Osteocyte (in vitro differentiated cells): ENCODE measurements around the gene TCHHL1. TPM values are rescaled to one million over a fixed set of nuclear protein-coding genes. Genes with fewer than 3 reads are reported as not detected.

Experiments
- DNase-seq: peaks from one replicate; pipeline ENCODE4 v3.0.0; 2021; ENCODE audit warnings: mixed read lengths; ENCODE audit not compliant: unreplicated experiment; ENCODE audit errors: extremely low spot score
- H3K27ac Mint-ChIP-seq: one replicate; pipeline ENCODE4 v1.8.0; 2021; ENCODE audit warnings: mild to moderate bottlenecking, mixed read lengths; ENCODE audit not compliant: unreplicated experiment
- H3K27me3 Mint-ChIP-seq: one replicate; pipeline ENCODE4 v1.8.0; 2021; ENCODE audit warnings: mixed read lengths; ENCODE audit not compliant: unreplicated experiment
- H3K36me3 Mint-ChIP-seq: one replicate; pipeline ENCODE4 v1.8.0; 2021; ENCODE audit warnings: mixed read lengths; ENCODE audit not compliant: unreplicated experiment
- H3K4me1 Mint-ChIP-seq: one replicate; pipeline ENCODE4 v1.8.0; 2021; ENCODE audit warnings: mixed read lengths; ENCODE audit not compliant: unreplicated experiment
- H3K4me3 Mint-ChIP-seq: one replicate; pipeline ENCODE4 v1.8.0; 2021; ENCODE audit warnings: mild to moderate bottlenecking, moderate library complexity, mixed read lengths; ENCODE audit not compliant: unreplicated experiment
- H3K9me3 Mint-ChIP-seq: one replicate; pipeline ENCODE4 v1.8.0; 2021; ENCODE audit warnings: mixed read lengths; ENCODE audit not compliant: unreplicated experiment
- total RNA-seq: library from RNA; stranded (reverse); gene quantifications from 2 replicates; pipeline ENCODE4 v1.2.1, GENCODE V29; 2021
- TF ChIP-seq, protein P1 (sequence below): fragments of 200-600 bp; sonication (generic); IDR thresholded peaks from 2 replicates; pipeline ENCODE4 v1.5.0; 2021; ENCODE audit warnings: antibody characterized with exemption, mild to moderate bottlenecking, moderate library complexity

Gene TCHHL1
- total RNA-seq, 1 donor from 2014 or later: not detected

DNA sequence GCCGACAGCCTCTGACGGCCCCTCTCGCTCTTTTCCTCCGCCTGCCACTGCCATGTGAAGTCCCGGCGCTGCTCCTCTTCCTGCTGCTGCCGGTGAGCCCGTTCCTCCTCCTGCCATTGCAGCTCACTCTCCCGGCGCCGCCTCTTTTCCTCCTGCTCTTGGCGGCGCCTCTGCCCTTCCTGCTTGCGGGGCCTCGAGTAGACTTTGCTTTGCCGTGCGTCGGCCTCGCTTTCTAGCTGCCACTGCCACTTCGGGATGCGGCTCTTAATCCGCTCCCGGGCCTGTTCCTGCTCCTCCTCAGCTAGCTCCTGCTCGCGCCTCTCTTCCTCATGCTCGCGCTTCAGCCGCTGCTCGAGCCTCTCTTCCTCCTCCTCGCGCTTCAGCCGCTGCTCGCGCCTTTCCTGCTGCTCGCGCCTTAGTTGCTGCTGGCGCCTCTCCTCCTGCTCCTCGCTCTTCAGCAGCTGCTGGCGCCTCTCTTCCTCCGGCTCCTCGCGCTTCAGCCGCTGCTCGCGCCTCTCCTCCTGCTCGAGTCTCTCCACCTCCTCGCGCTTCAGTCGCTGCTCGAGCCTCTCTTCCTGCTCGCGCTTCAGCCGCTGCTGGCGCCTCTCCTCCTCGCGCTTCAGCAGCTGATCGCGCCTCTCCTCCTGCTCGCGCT lies 22.1 kb upstream of the TCHHL1 start:
- H3K9me3 Mint-ChIP-seq: peaks cover 6% of the 10 kb centered on the region
- H3K4me1 Mint-ChIP-seq: no peaks in the 10 kb centered on the region
- TF ChIP-seq, protein P1, sequence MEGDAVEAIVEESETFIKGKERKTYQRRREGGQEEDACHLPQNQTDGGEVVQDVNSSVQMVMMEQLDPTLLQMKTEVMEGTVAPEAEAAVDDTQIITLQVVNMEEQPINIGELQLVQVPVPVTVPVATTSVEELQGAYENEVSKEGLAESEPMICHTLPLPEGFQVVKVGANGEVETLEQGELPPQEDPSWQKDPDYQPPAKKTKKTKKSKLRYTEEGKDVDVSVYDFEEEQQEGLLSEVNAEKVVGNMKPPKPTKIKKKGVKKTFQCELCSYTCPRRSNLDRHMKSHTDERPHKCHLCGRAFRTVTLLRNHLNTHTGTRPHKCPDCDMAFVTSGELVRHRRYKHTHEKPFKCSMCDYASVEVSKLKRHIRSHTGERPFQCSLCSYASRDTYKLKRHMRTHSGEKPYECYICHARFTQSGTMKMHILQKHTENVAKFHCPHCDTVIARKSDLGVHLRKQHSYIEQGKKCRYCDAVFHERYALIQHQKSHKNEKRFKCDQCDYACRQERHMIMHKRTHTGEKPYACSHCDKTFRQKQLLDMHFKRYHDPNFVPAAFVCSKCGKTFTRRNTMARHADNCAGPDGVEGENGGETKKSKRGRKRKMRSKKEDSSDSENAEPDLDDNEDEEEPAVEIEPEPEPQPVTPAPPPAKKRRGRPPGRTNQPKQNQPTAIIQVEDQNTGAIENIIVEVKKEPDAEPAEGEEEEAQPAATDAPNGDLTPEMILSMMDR: no peak
- no peaks in the 10 kb centered on the region for H3K36me3 Mint-ChIP-seq
- peaks cover 6% of the 10 kb centered on the region for H3K27me3 Mint-ChIP-seq
- H3K4me3 Mint-ChIP-seq: no peak overlapping the region
- H3K27ac Mint-ChIP-seq: no peak overlapping the region
- DNase-seq: peak; percentile 85

DNA sequence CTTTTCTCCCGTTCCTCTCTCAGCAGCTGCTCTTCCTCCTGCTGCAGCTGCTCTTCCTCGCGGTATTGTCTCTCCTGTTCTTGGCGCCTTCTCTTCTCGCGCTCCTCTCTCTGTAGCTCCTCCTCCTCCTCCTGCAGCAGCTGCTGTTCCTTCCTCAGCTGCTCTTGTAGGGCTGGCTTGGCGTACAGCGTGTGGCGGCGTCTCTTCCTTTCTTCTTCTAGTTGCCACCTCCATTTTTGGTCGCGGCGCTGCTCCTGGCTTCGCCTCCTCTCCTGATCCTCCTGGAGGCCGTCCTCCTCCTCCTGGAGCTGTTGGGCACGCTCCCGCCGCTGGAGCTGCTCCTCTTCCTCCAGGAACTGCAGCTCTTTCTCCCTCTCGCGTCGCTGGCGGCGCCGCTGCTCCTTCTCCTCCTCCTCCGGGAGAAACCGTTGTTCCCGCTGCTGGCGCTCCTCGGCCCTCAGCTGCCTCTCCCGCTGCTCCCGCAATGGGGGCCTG lies 21.5 kb upstream of the TCHHL1 start:
- TF ChIP-seq, protein P1: no peak
- Mint-ChIP-seq H3K27ac (no peak overlapping the region), H3K4me3 (no peak overlapping the region), H3K4me1 (no peaks in the 10 kb centered on the region), H3K9me3 (peaks cover 6% of the 10 kb centered on the region), H3K27me3 (peaks cover 9% of the 10 kb centered on the region), H3K36me3 (no peaks in the 10 kb centered on the region)
- DNase-seq: peak; percentile 81

DNA sequence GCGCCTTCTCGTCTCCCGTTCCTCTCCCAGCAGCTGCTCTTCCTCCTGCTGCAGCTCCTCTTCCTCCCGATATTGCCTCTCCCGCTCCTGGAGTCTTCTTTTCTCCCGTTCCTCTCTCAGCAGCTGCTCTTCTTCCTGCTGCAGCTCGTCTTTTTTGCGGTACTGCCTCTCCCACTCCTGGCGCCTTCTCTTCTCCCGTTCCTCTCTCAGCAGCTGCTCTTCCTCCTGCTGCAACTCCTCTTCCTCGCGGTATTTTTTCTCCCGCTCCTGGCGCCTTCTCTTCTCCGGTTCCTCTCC lies 21.1 kb upstream of the TCHHL1 start:
- Mint-ChIP-seq H3K36me3 (no peaks in the 10 kb centered on the region), H3K9me3 (peaks cover 6% of the 10 kb centered on the region), H3K27me3 (peaks cover 12% of the 10 kb centered on the region), H3K4me3 (no peak overlapping the region), H3K27ac (no peak overlapping the region), H3K4me1 (no peaks in the 10 kb centered on the region)
- TF ChIP-seq, protein P1: no peak
- no peak for DNase-seq

DNA sequence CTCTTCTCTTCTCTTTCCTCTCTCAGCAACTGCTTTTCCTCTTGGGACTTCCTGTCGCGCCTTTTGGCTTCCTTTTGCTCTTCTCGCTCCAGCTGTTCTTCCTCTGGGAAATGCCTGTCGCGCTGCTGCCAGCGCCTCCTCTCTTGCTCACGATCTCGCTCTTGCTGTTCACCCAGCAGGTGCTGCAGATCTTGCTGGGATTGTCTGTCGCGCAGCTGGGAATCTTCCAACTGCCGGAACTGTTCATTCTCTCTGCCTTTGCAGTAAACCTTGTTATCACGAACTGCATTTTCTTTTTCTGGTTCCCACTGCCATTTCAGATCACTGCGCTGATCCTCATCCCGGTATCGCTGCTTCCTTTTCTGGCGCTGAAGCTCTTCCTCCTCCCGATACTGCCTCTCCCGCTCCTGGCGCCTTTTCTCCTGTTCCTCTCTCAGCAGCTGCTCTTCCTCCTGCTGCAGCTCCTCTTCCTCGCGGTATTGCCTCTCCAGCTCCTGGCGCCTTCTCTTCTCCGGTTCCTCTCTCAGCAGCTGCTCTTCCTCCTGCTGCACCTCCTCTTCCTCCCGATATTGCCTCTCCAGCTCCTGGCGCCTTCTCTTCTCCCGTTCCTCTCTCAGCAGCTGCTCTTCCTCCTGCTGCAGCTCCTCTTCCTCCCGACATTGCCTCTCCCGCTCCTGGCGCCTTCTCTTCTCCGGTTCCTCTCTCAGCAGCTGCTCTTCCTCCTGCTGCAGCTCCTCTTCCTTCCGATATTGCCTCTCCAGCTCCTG lies 20.6 kb upstream of the TCHHL1 start:
- no peak overlapping the region for H3K4me3 Mint-ChIP-seq
- no peak for DNase-seq

DNA sequence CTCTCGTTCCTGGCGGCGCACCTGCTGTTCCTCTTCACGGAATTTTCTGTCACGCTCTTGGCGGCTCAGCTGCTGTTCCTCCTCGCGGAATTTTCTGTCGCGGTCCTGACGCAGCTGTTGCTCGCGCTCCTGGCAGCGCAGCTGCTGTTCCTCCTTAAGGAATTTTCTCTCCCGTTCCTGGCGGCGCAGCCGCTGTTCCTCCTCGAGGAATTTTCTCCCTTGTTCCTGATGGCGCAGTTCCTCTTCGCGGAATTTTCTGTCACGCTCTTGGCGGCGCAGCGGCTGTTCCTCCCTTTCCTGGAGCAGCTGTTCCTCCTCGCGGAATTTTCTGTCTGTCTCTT lies 20.0 kb upstream of the TCHHL1 start:
- peaks cover 13% of the 10 kb centered on the region for H3K27me3 Mint-ChIP-seq
- DNase-seq: no peak
- TF ChIP-seq, protein P1: no peak
- H3K36me3 Mint-ChIP-seq: no peaks in the 10 kb centered on the region
- no peak overlapping the region for H3K4me3 Mint-ChIP-seq
- H3K9me3 Mint-ChIP-seq: peaks cover 6% of the 10 kb centered on the region
- H3K4me1 Mint-ChIP-seq: no peaks in the 10 kb centered on the region
- H3K27ac Mint-ChIP-seq: no peak overlapping the region

More for the DNA sequence above, 20.6 kb upstream of the TCHHL1 start:
- H3K27ac Mint-ChIP-seq: no peak overlapping the region
- no peaks in the 10 kb centered on the region for H3K36me3 Mint-ChIP-seq
- peaks cover 6% of the 10 kb centered on the region for H3K9me3 Mint-ChIP-seq
- peaks cover 12% of the 10 kb centered on the region for H3K27me3 Mint-ChIP-seq
- no peaks in the 10 kb centered on the region for H3K4me1 Mint-ChIP-seq
- TF ChIP-seq, protein P1: no peak
